Bone marrow (tissue), 2 donors: ENCODE results near the gene GNPTAB.
A peak's percentile ranks its signal among the peaks of the same experiment; 100 is the strongest.

Experiments
- DNase-seq, 2 donors: peaks; one replicate each; lab custom pipeline; 2025; lab: John Stamatoyannopoulos, UW

The GNPTAB gene

DNA sequence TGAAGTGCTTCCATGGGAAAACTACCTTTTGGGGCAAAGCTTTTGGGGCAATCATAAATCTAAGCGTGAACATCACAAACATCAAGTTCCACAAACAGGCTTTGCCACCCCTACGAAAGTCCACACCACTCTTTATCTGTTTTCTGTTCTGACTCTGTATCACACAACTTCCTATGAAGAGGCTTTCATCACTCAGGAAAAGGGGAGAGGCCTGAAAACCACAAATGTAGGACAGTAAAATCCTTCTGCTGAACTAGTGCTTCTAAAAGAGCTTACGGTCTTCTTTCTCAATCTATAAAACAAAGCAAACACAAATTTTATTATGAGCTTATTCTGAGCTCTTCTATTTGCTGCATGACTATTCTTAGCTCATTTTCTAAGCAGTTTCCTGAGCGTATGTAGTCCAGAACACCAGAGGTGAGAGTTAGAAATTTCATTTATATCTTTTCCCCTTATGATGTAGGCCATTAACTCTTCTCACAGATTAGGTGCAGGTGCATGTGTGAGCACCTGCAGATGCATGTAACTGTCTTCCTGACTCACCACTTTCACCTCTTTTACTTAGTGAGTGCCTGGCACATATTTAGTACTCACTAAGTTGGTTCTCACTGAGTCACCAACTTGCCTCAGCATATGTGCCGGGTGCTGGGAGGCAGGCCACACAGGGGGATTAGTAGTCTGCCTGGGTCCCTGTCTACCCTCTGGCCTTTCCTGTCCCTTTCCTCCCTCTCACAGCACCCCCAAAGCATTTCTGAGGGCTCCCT is 58.6 kb downstream of the GNPTAB start:
- peak in 1 of 2 donors; percentile 30 for DNase-seq

DNA sequence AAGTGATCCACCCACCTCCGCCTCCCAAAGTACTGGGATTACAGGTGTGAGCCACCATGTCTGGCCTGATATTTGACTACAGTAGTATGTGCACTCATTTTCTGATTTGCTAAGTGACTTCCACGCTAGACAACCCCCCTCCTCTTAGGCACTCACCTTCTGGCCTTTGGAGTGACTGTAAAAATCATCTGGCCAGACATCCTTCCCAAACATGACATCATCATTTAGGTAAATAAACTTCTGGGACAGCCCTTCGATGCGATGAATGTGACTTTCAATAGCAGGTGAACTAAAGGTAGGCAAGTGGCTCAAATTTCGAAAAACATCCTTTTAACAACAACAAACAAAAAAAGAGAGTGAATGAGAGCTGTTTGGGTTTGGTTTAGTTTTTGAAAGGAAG is 60.9 kb downstream of the GNPTAB start:
- no peak for DNase-seq

DNA sequence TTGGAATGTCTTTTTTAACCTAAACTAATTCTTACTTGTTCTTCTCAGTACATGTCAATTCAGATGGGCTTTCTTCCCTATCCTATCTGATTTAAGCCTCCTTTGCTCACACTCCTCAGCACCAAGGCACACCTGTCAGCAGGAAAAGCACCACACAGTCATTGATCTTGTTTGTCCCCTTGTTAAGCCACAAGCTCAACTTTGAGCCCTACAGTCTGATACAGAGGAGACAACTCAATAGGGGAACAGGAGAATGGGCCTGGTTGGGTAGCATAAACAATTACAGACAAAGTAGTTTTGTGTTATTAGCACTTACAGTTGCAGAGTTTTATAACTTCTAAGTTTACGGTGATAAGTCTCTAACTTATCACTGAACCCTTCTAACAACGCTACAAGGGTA is 62.0 kb downstream of the GNPTAB start:
- no peak for DNase-seq

DNA sequence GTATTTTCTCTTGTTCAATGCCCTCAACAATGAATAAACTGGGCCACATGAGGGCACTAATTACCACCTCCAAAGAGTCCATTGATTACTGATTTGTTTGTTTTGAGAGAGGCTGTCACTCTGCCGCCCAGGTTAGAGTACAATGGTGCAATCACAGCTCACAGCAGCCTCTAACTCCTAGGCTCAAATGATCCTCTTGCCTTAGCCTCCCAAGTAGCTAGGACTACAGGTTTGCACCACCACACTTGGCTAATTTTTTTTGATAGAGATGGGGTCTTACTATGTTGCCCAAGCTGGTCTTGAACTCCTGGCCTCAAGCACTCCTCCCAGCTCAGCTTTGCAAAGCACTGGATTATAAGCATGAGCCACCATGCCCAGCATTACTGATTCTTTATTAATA is 63.2 kb downstream of the GNPTAB start:
- DNase-seq: no peak

DNA sequence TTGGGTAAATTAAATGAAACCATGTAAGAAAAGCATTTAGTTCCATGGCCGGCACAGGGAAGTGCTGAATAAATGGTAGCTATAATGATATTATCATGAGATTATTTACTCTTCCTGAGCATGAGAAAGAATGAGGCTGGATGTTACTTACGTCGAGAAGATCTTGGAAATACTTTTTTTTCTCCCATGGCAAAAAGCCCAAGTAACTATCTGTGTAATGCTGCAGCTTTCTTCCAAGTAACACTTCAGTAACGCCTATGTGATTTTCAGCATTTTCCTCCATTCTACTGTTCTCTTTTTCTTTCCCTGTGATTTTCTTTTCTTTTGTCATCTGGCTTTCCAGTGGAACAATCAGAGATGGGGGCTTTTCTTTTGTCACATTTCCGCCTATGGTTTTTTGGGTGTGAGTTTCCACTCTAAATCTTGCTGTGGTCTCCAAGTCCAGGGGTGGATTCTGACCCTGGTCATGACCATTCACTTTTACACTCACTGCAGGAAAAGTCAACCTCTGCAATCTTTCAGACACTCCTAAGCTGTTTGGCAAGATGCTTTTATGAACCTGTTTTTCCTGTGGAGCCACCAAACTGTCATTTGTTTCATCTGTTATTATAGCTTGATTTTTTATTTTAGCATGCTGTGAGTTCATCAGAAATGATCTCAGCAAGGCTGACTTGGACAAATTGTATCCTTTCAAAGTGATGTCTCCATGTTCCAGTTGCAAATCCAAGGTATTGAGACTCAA is 66.5 kb downstream of the GNPTAB start:
- DNase-seq: no peak

DNA sequence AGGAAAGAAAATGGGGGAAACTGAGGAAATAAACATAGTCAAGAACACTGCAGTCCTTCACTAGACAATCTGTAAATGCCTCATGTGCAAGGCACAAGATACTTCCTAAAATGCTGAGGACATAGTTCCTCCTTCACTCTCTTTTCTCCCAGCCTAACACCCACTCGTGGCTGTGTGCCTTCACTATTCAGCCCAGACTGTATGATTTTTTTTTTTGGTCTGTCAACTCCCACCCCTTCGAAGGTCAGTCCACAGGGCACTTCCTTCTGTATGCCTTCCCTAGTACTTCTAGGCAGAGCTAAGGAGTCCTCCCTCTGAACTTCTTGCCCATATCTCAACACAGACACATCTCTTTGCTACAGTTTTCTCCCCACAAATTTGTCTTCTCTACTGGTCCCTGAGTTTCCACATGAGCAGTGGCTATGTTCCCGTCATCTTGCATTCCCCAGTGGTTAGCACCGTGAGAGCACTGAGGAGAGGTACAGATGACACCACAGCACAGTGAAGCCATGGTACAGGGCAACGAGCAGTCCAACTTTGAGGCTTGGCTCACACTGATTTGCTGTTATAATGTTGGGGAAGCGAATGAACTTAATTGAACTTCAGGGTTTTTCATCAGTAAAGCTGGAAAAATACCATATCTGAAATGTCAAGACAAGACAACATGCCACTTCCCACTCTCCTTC is 67.4 kb downstream of the GNPTAB start:
- peak in 1 of 2 donors; percentile 26 for DNase-seq

DNA sequence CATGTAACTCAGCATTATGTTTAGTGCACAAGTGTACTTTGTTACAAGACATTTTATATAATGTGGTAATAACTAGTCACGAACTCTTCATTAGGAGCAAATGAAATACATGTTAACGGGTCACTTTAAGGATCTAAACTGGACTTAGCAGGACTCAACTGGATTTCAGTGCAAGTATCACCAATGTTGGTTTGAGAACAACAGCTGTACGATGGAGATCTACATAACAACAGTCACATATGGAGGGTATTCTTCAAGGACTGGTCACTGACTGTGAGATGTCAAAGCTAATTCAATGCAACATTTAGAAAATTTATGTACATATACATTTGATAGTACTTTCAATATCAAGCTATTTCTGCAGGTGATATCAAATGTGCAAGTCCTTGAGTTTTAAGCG is 69.0 kb downstream of the GNPTAB start:
- DNase-seq: no peak

DNA sequence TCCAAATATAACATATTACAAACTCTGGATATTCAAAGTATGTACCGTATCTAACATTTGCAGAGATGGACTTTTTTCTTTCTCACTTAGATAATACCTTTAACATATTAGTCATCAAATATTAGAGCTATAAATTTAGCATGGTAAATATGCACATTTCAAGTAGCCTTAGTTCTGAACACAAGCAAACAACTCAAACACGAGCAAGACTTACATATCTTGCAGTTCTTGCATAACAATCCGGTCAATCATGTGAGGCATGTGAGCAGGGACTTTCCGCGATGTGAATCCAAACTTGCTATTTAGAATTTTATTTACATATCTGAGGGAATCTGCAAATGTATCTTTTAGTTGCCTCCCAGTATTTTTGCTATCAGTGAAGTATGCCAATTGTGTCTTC is 69.4 kb downstream of the GNPTAB start:
- no peak for DNase-seq

DNA sequence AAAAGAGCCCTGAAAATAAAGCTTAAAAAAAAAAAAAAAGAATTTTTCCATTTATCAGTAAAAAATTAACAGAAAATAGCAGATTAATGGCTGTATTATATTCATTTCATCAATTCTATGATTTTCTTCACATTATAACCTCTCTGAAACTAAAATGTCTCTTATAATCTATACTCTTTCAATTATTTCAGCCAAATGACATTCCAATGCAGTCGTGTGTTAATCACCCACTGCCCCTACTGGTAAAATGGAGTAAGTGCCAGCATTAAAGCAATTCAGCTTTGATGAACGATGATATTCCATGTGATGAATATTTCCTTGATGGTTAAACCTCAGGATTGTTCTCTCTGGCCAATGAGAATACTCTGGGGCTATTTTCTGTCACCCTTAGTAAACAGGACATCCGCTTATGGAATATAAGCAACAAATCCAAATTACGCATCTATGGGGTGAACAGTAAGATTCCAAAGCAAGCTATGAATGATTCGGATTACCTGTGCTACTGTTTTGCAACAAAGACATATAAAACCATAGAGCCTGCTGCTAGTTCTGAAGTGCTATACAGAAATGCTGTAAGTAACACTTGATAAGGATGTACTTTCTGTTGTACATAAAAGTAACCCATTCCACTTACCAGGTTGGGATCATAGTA is 71.2 kb downstream of the GNPTAB start:
- DNase-seq: peak in 1 of 2 donors; percentile 3

DNA sequence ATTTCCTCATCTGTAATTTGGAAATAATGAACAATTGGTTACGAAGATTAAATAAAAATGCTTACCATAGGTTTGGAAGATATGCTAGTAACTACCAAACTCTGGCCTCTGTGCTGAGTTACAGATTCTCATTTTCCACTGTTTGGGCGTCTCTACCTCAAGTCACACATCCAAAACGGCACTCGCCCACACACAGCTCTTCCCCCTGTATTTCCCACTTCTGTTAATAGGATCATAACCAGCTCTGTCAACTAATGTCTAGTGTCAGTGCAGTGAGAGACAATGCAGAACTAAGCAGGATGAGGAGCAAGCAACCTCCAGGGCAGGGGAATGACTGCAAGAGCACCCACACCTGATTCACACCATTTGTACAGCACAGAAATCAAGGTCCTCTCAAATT is 80.6 kb downstream of the GNPTAB start:
- no peak for DNase-seq

DNA sequence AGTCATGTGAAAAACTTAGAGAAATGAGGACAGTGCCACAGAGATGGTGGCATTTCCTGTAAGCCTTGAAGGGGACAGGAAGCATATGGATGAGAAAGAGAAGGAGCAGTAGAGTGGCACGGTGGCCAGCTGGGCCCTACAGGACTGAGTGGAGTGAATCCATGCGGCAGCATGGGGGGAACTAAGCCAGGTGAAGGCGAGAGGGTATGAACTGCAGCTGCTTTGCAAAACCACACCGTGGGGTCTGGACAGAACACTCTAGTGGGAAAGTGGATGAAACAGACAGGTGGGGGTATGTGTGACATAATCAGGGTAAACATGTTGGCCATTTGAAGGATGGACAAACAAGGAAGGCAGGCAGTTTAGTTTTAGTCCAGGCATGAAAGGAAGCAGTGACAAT is 81.1 kb downstream of the GNPTAB start:
- no peak for DNase-seq

DNA sequence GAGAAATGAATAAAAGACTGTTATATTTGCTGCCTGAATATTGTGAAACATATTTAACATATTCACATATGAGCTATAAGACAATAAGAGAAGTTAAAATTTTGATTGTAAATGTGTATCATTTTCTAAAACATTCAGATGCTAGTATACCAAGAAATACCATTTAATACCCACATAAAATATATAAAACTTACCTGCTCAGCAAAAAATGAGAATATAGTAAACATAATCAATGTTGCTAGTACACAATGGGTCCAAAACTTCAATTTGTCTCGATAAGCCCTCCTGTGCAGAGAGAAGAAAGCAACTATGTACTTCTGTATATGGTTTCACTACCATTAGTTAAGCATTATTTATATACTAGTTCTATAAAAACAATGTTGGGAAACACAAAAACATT is 81.9 kb downstream of the GNPTAB start:
- DNase-seq: no peak

DNA sequence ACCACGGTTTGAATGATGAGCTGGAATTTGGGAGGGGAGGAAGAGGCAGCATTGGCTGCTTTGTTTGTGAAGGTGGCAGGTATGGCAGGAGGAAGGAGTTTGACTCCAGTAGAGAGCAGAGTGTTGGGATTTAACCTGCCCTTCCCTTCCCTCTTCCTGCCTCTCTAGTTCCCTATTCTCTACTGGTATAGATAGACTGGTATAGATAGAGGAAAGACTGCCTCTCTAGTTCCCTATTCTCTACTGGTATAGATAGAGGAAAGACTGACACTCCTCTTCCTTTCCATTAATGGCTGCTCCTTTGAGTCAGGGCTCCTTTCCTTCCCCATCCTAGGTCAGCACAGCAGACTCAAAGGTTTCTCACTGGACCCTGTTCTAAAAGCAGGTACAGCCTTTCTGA is 83.1 kb downstream of the GNPTAB start:
- peak in 1 of 2 donors; percentile 49 for DNase-seq

DNA sequence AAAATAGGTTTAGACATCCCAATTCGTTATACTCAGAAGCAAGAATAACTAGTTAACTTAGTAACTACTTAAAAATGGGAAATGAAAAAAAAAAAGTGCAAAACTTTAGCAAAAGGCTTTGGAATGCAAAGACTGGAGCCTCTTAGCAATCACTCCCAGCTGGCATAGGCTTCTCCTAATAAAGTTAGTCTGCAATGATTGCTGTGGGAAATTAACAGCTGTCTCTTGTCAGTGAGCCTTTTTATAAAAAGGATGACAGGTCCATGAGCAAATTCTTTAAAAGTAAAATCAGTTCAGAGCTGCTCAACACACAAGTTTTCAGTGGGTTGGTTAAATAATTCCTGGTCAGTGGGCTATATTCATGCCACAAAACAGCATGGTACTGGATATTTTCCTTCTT is 84.1 kb downstream of the GNPTAB start:
- no peak for DNase-seq

DNA sequence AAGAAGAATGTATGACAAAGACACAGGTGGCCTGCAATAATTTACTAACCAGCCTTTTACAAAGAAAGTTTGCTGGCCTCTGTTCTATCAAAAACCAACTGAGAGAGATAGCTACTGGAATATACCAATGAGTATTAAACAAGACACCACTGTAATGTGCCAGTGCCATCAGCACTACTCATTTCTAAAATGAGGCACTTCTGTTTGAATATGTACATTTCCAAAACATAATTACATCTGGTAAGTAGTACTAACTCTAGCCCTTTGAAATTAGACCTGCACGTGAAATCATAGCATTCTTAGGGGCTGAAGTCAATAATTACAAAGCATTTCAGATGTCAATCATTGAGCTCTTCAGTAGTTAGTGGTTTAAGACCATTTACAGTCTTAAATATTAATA is 84.6 kb downstream of the GNPTAB start:
- DNase-seq: no peak

DNA sequence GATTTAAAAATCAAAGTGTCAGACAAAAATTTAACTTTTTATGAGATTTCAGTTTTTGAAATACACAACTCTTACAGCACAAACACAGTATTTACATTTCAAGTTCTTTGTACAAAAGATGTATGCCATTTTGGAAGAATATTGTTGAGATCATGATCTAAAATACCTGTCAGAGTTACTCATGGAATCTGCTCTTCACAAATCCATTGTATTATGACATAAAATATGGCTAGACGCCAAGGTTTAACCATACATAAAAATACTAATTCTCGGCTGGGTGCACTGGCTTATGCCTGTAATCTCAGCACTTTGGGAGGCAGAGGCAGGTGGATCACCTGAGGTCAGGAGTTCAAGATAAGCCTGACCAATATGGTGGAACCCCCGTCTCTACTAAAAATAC is 85.3 kb downstream of the GNPTAB start:
- DNase-seq: no peak

DNA sequence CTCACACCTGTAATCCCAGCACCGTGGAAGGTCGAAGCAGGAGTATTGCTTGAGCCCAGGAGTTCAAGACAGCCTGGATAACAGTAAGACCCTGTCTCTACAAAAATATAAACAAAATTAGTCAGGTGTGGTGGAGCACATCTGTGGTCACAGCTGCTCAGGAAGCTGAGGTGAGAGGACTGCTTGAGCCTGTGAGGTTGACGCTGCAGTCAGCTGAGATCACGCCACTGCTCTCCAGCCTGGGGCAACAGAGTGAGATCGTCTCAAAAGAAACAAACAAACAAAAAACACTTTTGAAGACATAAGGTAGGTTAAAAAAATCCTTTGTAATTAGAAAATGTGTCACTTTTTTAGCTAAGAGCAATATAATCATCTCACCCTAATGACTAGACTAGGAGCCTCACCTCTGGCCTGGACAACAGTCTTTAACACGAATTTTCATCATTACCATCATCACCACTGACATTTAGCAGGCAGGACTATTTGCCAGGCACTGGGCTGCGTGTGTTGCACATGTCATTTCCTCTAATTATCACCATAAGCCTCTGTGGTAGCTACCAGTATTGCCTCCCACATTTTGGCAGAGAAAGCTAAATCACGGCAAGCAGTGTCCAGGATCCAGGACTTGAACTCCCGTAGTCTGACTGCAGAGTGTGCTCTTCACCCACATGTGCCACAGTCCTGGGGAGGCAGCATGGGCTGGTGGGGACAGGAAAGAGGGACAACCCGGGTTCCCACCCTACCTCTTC is 86.9 kb downstream of the GNPTAB start:
- DNase-seq: no peak

DNA sequence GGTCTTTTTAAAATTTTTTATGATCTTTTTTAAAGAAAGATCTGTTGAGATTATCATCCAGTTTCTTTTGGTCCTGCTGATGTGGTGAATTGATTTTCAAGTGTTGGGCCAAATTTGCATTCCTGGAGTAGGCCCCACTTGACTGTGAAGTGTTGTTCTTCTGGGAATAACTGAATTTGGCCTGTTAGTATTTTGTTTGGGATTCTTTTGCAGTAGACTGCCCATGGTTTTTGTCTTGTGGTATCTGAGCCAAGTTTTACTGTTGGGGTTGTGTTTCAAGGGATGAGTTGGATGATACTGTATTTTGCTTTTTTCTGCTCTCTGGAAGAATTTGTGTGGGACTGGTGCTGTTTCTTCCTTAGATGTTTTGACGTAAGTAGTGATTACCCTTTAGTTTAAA is 87.5 kb downstream of the GNPTAB start:
- DNase-seq: no peak

DNA sequence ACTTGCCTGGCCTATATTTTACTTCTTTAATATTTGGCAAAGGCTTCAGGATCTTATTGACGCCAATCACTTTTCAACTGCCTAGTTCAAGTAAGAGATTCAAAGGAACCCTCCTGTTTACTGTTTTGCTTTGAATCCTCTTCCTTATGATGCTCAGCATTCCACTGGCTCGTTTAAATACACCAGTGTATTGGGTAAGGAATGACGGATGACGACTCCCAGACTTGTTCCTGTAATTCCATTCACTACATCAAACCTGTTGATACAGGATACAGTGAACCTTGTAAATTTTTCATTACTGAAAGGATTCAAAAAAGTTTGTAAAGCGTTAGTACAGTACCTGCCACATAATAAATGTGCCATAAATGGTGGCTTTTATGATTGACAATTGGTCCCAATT is 89.8 kb downstream of the GNPTAB start:
- DNase-seq: no peak

DNA sequence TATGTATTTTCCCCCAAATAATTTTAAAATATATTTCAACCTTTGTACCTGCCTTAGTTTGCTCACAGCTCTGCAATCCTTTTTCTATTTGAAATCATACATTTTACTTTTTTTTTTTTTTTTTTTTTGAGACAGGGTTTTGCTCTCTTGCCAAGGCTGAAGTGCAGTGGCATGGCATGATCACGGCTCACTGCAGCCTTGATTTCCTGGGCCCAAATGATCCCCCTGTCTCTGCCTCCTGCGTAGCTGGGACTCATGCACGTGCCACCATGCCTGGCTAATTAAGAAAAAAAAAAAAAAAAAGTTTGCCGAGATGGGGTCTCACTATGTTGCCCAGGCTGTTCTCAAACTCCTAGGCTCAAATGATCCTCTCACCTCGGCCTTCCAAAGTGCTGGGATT is 90.2 kb downstream of the GNPTAB start:
- DNase-seq: no peak

DNA sequence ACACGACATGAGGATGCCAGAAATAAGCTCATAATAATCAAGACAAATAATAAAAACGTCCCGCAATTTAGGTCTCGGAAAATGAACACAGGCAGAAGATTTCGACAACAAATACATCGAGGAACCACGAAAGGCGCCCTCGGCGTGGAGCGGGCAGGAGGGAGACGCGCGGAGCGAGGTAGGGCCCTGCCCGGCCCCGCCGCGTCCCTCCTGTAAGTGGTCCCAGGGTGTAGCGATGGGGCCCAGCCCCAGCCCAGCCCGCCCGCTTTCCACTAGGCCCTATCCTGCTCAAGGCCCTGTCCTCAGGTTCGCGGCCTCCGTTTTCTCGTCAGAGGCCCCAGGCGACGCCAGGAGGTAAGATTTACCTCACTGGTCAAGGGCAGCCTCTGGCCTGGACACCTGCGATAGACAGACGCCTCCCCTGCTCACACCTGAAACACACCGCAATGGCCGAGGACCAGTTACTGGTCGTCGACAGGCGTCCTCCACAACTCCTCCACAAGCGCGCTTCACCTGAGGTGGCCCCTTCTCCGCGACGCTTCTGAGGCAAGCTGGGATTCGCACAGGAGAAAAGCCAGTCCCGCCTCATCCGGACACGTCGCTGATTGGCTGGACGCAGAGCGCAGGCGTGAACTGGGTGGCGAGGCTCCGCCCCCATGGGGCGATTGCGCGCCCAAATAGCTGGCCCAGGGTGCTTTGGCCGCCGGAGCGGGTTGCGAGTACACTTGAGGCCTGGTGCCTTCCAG is 91.7 kb downstream of the GNPTAB start, which contains the start of gene SYCP3:
Gene SYCP3 (minus strand): TSS at position 543 of the 746 bp plus-strand sequence. CDS start 1,527 bp downstream, outside the sequence.
- no peak for DNase-seq
